ENCODE measurements around the gene PPP2R2D.
A peak's percentile ranks its signal among the peaks of the same experiment; 100 is the strongest.

The PPP2R2D gene

GRCh38 chr10:131944412-131944811 lies 43.6 kb downstream of the PPP2R2D start:
- TF ChIP-seq ZNF8 (CRISPR knock-in tag; IDR thresholded peaks at IDR 0.05) (no peak), ARNTL (CRISPR knock-in tag; IDR thresholded peaks at IDR 0.05; ENCODE audit: borderline replicate concordance, low read depth) (no peak), ZC3H10 (CRISPR knock-in tag; IDR thresholded peaks at IDR 0.05) (no peak), ISL1 (CRISPR knock-in tag; IDR thresholded peaks at IDR 0.05) (no peak), TSHZ2 (CRISPR knock-in tag; IDR thresholded peaks at IDR 0.05) (no peak), OSR1 (CRISPR knock-in tag; IDR thresholded peaks at IDR 0.05) (no peak), PPARA (CRISPR knock-in tag; IDR thresholded peaks at IDR 0.05; ENCODE audit: borderline replicate concordance) (no peak), ZNF565 (CRISPR knock-in tag; conservative IDR thresholded peaks at IDR 0.05; ENCODE audit: low read depth) (no peak), CSDC2 (CRISPR knock-in tag; IDR thresholded peaks at IDR 0.05) (no peak), ZFP3 (CRISPR knock-in tag; IDR thresholded peaks at IDR 0.05) (no peak), TOX (CRISPR knock-in tag; IDR thresholded peaks at IDR 0.05; ENCODE audit: borderline replicate concordance) (no peak), ZNF70 (CRISPR knock-in tag; IDR thresholded peaks at IDR 0.05) (no peak), ZFP30 (CRISPR knock-in tag; IDR thresholded peaks at IDR 0.05) (no peak), POU6F1 (CRISPR knock-in tag; IDR thresholded peaks at IDR 0.05; ENCODE audit: borderline replicate concordance, low read depth) (no peak), RARB (CRISPR knock-in tag; IDR thresholded peaks at IDR 0.05) (no peak), GLIS3 (CRISPR knock-in tag; IDR thresholded peaks at IDR 0.05) (no peak), ESRRG (CRISPR knock-in tag; IDR thresholded peaks at IDR 0.05) (no peak), CSRNP3 (CRISPR knock-in tag; IDR thresholded peaks at IDR 0.05) (no peak), TCF4 (CRISPR knock-in tag; IDR thresholded peaks at IDR 0.05; ENCODE audit: borderline replicate concordance) (no peak)
- ATAC-seq: no peak

GRCh38 chr10:131944976-131945695 lies 44.3 kb downstream of the PPP2R2D start:
- TF ChIP-seq GLIS3 (CRISPR knock-in tag; IDR thresholded peaks at IDR 0.05) (no peak), TCF4 (CRISPR knock-in tag; IDR thresholded peaks at IDR 0.05; ENCODE audit: borderline replicate concordance) (no peak), CREB5 (CRISPR knock-in tag; IDR thresholded peaks at IDR 0.05; ENCODE audit: low read depth) (no peak), ESRRG (CRISPR knock-in tag; IDR thresholded peaks at IDR 0.05) (no peak), ISL1 (CRISPR knock-in tag; IDR thresholded peaks at IDR 0.05) (no peak), ZNF8 (CRISPR knock-in tag; IDR thresholded peaks at IDR 0.05) (no peak), OSR1 (CRISPR knock-in tag; IDR thresholded peaks at IDR 0.05) (no peak), ARNTL (CRISPR knock-in tag; IDR thresholded peaks at IDR 0.05; ENCODE audit: borderline replicate concordance, low read depth) (no peak)
- no peak for ATAC-seq

GRCh38 chr10:131946321-131946751 lies 45.5 kb downstream of the PPP2R2D start:
- ATAC-seq: peak; percentile 71
- TF ChIP-seq RARB (CRISPR knock-in tag; IDR thresholded peaks at IDR 0.05) (no peak), TSHZ2 (CRISPR knock-in tag; IDR thresholded peaks at IDR 0.05) (no peak), ZFP3 (CRISPR knock-in tag; IDR thresholded peaks at IDR 0.05) (no peak), ESRRG (CRISPR knock-in tag; IDR thresholded peaks at IDR 0.05) (no peak), ZNF70 (CRISPR knock-in tag; IDR thresholded peaks at IDR 0.05) (no peak), ZNF565 (CRISPR knock-in tag; conservative IDR thresholded peaks at IDR 0.05; ENCODE audit: low read depth) (no peak), CREB5 (CRISPR knock-in tag; IDR thresholded peaks at IDR 0.05; ENCODE audit: low read depth) (no peak), SNAI2 (CRISPR knock-in tag; IDR thresholded peaks at IDR 0.05) (no peak), CSDC2 (CRISPR knock-in tag; IDR thresholded peaks at IDR 0.05) (no peak), PPARA (CRISPR knock-in tag; IDR thresholded peaks at IDR 0.05; ENCODE audit: borderline replicate concordance) (no peak)

All from SK-N-SH treated with all-trans-retinoic acid at 6 μM for 48 hours (cell line).